Retinal pigment epithelial cell (primary cell): ENCODE results near the gene ST6GALNAC3.

Experiments used
- DNase-seq: peaks from one replicate; pipeline ENCODE4 v3.0.0-alpha.2; 2010; ENCODE audit warnings: low read depth
- H3K4me3 ChIP-seq: 2 replicates; pipeline ENCODE4 v1.5.1; 2011; ENCODE audit warnings: mild to moderate bottlenecking, low read length, control low read depth, moderate library complexity
- CTCF ChIP-seq: conservative IDR thresholded peaks from 2 replicates; pipeline ENCODE4 v1.5.1; 2011; ENCODE audit warnings: low read depth, low read length, control low read depth, inconsistent platforms

The ST6GALNAC3 gene

DNA sequence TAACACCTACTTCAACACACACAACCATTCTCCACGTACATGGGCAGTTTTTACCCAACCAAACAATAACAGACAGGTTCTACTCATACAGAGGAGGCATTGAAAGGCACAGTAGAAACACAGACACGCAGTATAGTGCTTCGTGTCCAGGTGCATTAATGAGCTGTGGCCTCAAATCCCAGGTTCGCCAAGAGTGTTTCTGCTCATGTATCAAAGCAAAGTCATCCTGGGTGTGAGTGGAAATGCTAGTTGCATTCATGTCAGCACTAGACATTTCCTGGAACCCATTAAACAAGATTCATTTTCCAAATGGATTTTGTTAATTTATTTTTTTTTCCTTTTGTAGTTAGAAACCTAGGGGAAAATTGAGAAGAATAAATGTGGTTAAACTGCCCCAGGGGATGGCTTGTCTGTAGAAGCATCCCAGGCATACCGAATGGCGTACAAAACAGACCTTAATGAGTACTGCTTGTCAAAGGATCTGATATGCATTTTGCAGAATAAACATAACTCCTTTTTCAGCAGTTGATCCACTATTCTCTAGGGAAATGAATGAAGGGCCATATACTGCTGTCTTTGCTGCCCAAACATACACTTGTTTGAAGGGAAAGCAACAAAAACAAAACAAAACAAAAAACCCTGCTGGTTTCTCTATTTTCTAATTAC, 494.2 kb downstream of the ST6GALNAC3 start:
- TF ChIP-seq CTCF: no peak
- no peak for DNase-seq
- no peak overlapping the region for H3K4me3 ChIP-seq

- TF ChIP-seq CTCF: no peak
- DNase-seq: no peak
- H3K4me3 ChIP-seq: no peak overlapping the region
Measured at GRCh38 chr1:76571248-76571647, 496.7 kb downstream of the ST6GALNAC3 start.

DNA sequence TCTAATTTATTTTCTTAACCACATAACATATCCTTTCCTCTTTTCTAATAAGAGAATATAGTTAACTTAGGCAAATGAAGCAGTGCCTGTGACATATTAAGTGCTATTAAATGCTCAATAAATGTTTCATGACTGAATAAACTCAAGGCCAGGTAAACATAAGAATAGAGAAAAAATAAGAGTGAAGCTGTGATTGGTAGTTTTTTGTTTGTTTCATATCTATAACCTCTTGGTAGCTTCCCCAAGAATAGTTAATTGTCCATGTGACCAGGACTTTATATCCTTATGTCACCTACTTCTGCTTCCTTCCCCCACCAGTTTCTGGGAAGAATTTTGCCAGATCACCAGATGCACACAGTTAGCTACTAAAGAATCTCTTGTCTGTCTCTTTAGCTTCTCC, 497.7 kb downstream of the ST6GALNAC3 start:
- H3K4me3 ChIP-seq: no peak overlapping the region
- TF ChIP-seq CTCF: no peak
- DNase-seq: no peak

GRCh38 chr1:76576876-76577524, 502.5 kb downstream of the ST6GALNAC3 start:
- TF ChIP-seq CTCF: no peak
- DNase-seq: no peak
- H3K4me3 ChIP-seq: no peak overlapping the region

DNA sequence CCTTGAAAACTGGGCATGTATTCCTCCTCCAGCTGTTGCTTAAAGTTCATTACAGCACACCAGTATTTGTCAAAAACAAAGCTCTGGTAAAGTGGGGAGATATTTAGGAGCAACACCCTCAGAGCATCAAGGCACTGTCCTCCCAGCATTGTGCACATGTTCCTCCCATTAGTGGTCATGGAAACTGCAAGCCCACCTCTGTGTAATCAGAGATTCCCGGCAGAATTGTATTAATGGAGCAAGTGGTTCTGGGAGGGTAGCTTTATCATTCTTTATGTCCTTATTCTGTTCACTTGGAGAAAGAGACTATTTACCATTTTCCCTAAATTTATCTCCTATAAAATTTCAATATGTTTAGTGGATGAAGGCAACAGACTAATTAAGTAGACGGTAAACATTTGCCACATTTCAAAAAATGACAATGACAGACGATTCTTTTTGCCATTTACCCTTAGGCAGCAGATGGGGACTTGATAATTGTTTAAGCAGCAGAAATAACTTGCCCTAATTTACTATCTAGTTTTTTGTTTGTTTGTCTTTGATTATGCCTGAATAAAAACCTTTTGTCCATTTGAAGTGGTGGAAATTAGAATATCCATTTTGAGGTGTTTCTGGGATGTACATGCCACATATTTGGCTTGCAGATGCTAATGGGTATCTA, 503.1 kb downstream of the ST6GALNAC3 start:
- DNase-seq: no peak
- TF ChIP-seq CTCF: no peak
- no peak overlapping the region for H3K4me3 ChIP-seq

DNA sequence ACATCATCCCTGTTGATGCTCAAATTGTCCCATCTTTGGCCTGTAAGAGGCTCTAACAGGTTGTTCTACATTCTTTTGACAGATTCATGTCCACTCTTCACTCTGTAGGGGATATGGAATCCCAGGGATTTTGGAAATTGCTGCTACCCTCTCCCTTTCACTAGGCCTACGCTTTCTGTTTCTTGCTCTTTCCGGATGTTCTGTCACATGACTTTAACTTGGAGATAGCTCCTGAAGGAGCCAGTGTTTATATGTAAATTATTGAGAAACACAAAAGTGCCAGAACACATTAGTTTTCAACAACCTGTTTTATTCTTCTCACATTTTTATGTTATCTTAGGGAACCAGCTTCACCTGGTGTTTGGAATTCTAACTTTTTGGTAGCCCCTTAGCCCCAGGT, 505.7 kb downstream of the ST6GALNAC3 start:
- DNase-seq: no peak
- TF ChIP-seq CTCF: no peak
- H3K4me3 ChIP-seq: no peak overlapping the region
